Neural cell (in vitro differentiated cells): ENCODE data around the gene LSM4. TPM values are rescaled to one million over a fixed set of nuclear protein-coding genes. Genes with fewer than 3 reads are reported as not detected.

Experiments
- H2AFZ ChIP-seq: fragments of 200-600, 300-800 bp; sonication (generic), shearing (Covaris generic); 2 replicates; pipeline ENCODE4 v1.6.0; 2014; ENCODE audit warnings: low read depth, mild to moderate bottlenecking, antibody characterized with exemption, low read length, moderate library complexity
- H3F3A ChIP-seq: fragments of 200-600 bp; shearing (Covaris generic); 2 replicates; pipeline ENCODE4 v1.6.1; 2016; ENCODE audit warnings: mild to moderate bottlenecking, moderate library complexity, mixed read lengths, antibody characterized with exemption, low read length; ENCODE audit not compliant: insufficient read depth, poor library complexity, severe bottlenecking
- H3K27ac ChIP-seq: fragments of 200-600, 300-800 bp; sonication (generic), shearing (Covaris generic); 2 replicates; pipeline ENCODE4 v1.5.1; 2014; ENCODE audit warnings: mild to moderate bottlenecking, low read length, moderate library complexity
- H3K27me3 ChIP-seq: fragments of 300-800, 200-600 bp; sonication (generic), shearing (Covaris generic); 2 replicates; pipeline ENCODE4 v1.6.0; 2014; ENCODE audit warnings: mild to moderate bottlenecking, low read depth, low read length, moderate library complexity; ENCODE audit not compliant: insufficient read depth
- H3K36me3 ChIP-seq: fragments of 300-800, 200-600 bp; sonication (generic), shearing (Covaris generic); 2 replicates; pipeline ENCODE4 v1.5.1; 2014; ENCODE audit warnings: mild to moderate bottlenecking, antibody characterized with exemption, low read length, moderate library complexity; ENCODE audit not compliant: insufficient read depth
- H3K4me2 ChIP-seq: fragments of 300-800, 200-600 bp; sonication (generic), shearing (Covaris generic); 2 replicates; pipeline ENCODE4 v1.6.0; 2014; ENCODE audit warnings: mild to moderate bottlenecking, low read length
- H3K4me3 ChIP-seq: fragments of 300-800, 200-600 bp; sonication (generic), shearing (Covaris generic); 2 replicates; pipeline ENCODE4 v1.5.1; 2014; ENCODE audit warnings: mild to moderate bottlenecking, low read length, moderate library complexity
- H3K79me2 ChIP-seq: fragments of 200-600 bp; shearing (Covaris generic); replicated peaks from 2 replicates; pipeline ENCODE4 v1.6.0; 2014; ENCODE audit warnings: mild to moderate bottlenecking, low read length, moderate library complexity; ENCODE audit not compliant: insufficient read depth
- H3K9ac ChIP-seq: fragments of 300-800, 200-600 bp; sonication (generic), shearing (Covaris generic); 2 replicates; pipeline ENCODE4 v1.6.1; 2016; ENCODE audit warnings: mild to moderate bottlenecking, low read length, mixed read lengths
- H3K9me2 ChIP-seq: fragments of 200-600 bp; shearing (Covaris generic); 2 replicates; pipeline ENCODE4 v1.6.1; 2016; ENCODE audit warnings: mild to moderate bottlenecking, low read length, mixed read lengths; ENCODE audit not compliant: insufficient read depth
- H3K9me3 ChIP-seq: fragments of 200-600, 300-800 bp; sonication (generic), shearing (Covaris generic); 2 replicates; pipeline ENCODE4 v1.6.1; 2016; ENCODE audit warnings: mild to moderate bottlenecking, mixed run types, low read length, moderate library complexity, mixed read lengths
- H4K20me1 ChIP-seq: fragments of 200-600 bp; shearing (Covaris generic); 2 replicates; pipeline ENCODE4 v1.6.1; 2016; ENCODE audit warnings: mild to moderate bottlenecking, mixed run types; ENCODE audit not compliant: insufficient read depth
- CTCF ChIP-seq: fragments of 450-650 bp; IDR thresholded peaks from 2 replicates; pipeline ENCODE4 v1.5.1; 2014; ENCODE audit warnings: antibody characterized with exemption, mild to moderate bottlenecking, moderate library complexity; ENCODE audit not compliant: poor library complexity, severe bottlenecking
- EP300 ChIP-seq: fragments of 450-650 bp; conservative IDR thresholded peaks from 2 replicates; pipeline ENCODE4 v1.6.1; 2014; ENCODE audit warnings: antibody characterized with exemption, mild to moderate bottlenecking, moderate library complexity; ENCODE audit not compliant: poor library complexity, severe bottlenecking
- EZH2 ChIP-seq: fragments of 200-600, 300-800 bp; shearing (Covaris generic), sonication (generic); IDR thresholded peaks from 2 replicates; pipeline ENCODE4 v1.6.1; 2014; ENCODE audit warnings: antibody characterized with exemption, low read length, borderline replicate concordance, mild to moderate bottlenecking; ENCODE audit not compliant: insufficient read depth, poor library complexity, severe bottlenecking
- MXI1 ChIP-seq: fragments of 450-650 bp; conservative IDR thresholded peaks from 2 replicates; pipeline ENCODE4 v1.6.1; 2014; ENCODE audit warnings: antibody characterized with exemption, mild to moderate bottlenecking; ENCODE audit not compliant: poor library complexity, severe bottlenecking
- POLR2AphosphoS5 ChIP-seq: IDR thresholded peaks from 2 replicates; pipeline ENCODE4 v1.6.1; 2012
- RAD21 ChIP-seq: fragments of 450-650 bp; conservative IDR thresholded peaks from 2 replicates; pipeline ENCODE4 v1.6.1; 2014; ENCODE audit warnings: antibody characterized with exemption, mild to moderate bottlenecking, moderate library complexity
- SMC3 ChIP-seq: fragments of 450-650 bp; conservative IDR thresholded peaks from 2 replicates; pipeline ENCODE4 v1.6.1; 2014; ENCODE audit warnings: antibody characterized with exemption, mild to moderate bottlenecking, moderate library complexity; ENCODE audit not compliant: poor library complexity
- TAF1 ChIP-seq: IDR thresholded peaks from 2 replicates; pipeline ENCODE4 v1.6.1; 2012; ENCODE audit warnings: low read depth
- polyA plus RNA-seq: library from polyadenylated mRNA; depleted of rRNA; stranded (reverse); fragments of >200 nt; gene quantifications from 2 replicates; pipeline ENCODE4 v1.2.3, GENCODE V29; 2014
- TF ChIP-seq, protein P1 (sequence below): IDR thresholded peaks from 2 replicates; pipeline ENCODE4 v1.6.1; 2012; ENCODE audit warnings: borderline replicate concordance

The LSM4 gene
- polyA plus RNA-seq, 1 donor from 2014 or later, result 382 TPM

DNA sequence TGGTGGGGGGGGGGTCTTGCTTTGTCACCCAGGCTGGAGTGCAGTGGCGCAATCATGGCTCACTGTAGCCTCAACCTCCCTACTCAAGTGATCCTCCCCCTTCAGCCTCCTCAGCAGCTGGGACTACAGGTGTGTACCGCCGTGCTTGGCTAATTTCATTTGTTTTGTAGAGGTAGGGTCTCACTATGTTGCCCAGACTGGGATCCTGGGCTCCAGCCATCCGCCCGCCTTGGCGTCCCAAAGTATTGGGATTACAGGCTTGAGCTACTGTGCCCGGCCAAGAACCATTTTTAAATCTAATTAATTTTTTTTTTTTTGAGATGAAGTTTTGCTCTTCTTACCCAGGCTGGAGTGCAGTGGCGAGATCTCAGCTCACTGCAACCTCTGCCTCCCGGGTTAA lies 23.2 kb downstream of the LSM4 start:
- Histone ChIP-seq H2AFZ (no peak overlapping the region), H3K79me2 (no peaks in the 10 kb centered on the region), H3K4me2 (no peak overlapping the region), H3K27me3 (no peaks in the 10 kb centered on the region), H3K27ac (no peak overlapping the region), H3F3A (no peaks in the 10 kb centered on the region), H4K20me1 (no peaks in the 10 kb centered on the region), H3K9me2 (no peaks in the 10 kb centered on the region), H3K4me3 (no peak overlapping the region), H3K36me3 (no peaks in the 10 kb centered on the region), H3K9ac (no peak overlapping the region), H3K9me3 (no peaks in the 10 kb centered on the region)
- TF ChIP-seq, protein P1, sequence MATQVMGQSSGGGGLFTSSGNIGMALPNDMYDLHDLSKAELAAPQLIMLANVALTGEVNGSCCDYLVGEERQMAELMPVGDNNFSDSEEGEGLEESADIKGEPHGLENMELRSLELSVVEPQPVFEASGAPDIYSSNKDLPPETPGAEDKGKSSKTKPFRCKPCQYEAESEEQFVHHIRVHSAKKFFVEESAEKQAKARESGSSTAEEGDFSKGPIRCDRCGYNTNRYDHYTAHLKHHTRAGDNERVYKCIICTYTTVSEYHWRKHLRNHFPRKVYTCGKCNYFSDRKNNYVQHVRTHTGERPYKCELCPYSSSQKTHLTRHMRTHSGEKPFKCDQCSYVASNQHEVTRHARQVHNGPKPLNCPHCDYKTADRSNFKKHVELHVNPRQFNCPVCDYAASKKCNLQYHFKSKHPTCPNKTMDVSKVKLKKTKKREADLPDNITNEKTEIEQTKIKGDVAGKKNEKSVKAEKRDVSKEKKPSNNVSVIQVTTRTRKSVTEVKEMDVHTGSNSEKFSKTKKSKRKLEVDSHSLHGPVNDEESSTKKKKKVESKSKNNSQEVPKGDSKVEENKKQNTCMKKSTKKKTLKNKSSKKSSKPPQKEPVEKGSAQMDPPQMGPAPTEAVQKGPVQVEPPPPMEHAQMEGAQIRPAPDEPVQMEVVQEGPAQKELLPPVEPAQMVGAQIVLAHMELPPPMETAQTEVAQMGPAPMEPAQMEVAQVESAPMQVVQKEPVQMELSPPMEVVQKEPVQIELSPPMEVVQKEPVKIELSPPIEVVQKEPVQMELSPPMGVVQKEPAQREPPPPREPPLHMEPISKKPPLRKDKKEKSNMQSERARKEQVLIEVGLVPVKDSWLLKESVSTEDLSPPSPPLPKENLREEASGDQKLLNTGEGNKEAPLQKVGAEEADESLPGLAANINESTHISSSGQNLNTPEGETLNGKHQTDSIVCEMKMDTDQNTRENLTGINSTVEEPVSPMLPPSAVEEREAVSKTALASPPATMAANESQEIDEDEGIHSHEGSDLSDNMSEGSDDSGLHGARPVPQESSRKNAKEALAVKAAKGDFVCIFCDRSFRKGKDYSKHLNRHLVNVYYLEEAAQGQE, result no peak
- TF ChIP-seq CTCF (no peak), TAF1 (no peak), RAD21 (no peak), POLR2AphosphoS5 (no peak), EZH2 (no peak), MXI1 (no peak), EP300 (no peak), SMC3 (no peak)

GRCh38 chr19:18298601-18299000 lies 24.3 kb downstream of the LSM4 start:
- no peak overlapping the region for H3K4me3 ChIP-seq

More at GRCh38 chr19:18298601-18299000, 24.3 kb downstream of the LSM4 start:
- no peaks in the 10 kb centered on the region for H3K79me2 ChIP-seq
- no peaks in the 10 kb centered on the region for H3K9me2 ChIP-seq
- H3K9me3 ChIP-seq, result no peaks in the 10 kb centered on the region
- H3K4me2 ChIP-seq, result no peak overlapping the region
- H2AFZ ChIP-seq, result no peak overlapping the region
- no peaks in the 10 kb centered on the region for H3K36me3 ChIP-seq
- H3K27ac ChIP-seq, result no peak overlapping the region
- H3K27me3 ChIP-seq, result no peaks in the 10 kb centered on the region
- H3K9ac ChIP-seq, result no peak overlapping the region
- TF ChIP-seq SMC3 (no peak), MXI1 (no peak), EZH2 (no peak), EP300 (no peak), RAD21 (no peak)
- TF ChIP-seq, protein P1, result no peak
- no peaks in the 10 kb centered on the region for H3F3A ChIP-seq
- no peaks in the 10 kb centered on the region for H4K20me1 ChIP-seq
